Esophagus muscularis mucosa (tissue), 4 donors: ENCODE data around the gene KRT82. TPM values are rescaled to one million over a fixed set of nuclear protein-coding genes. Genes with fewer than 3 reads are reported as not detected.

ENCODE experiments used
- DNase-seq: peaks from one replicate; pipeline ENCODE4 v3.0.0-alpha.2; 2017; ENCODE audit errors: extremely low spot score
- H3K27ac ChIP-seq, 4 donors: fragments of 200-600 bp; sonication (generic); replicated peaks in 1 of 4; 1 replicate in 3 of 4; 2 replicates in 1 of 4; pipeline ENCODE4 v1.5.1; 2016 to 2019; ENCODE audit warnings: mild to moderate bottlenecking in 1 of 4
- H3K27me3 ChIP-seq, 4 donors: fragments of 200-600 bp; sonication (generic); one replicate each; pipeline versions ENCODE4 v1.5.1 to v1.6.0; 2016 to 2019
- H3K36me3 ChIP-seq, 4 donors: fragments of 200-600 bp; sonication (generic); one replicate each; pipeline ENCODE4 v1.5.1; 2016 to 2019
- H3K4me1 ChIP-seq, 4 donors: fragments of 200-600 bp; sonication (generic); one replicate each; pipeline ENCODE4 v1.5.1; 2016 to 2019
- H3K4me3 ChIP-seq, 4 donors: fragments of 200-600 bp; sonication (generic); 1 replicate in 2 of 4; 2 replicates in 2 of 4; pipeline ENCODE4 v1.5.1; 2016 to 2019; ENCODE audit warnings: mild to moderate bottlenecking in 4 of 4, moderate library complexity in 1 of 4
- H3K9me3 ChIP-seq, 4 donors: fragments of 200-600 bp; sonication (generic); 1 replicate in 3 of 4; 2 replicates in 1 of 4; pipeline ENCODE4 v1.5.1; 2016 to 2019
- CTCF ChIP-seq, 3 experiments: fragments of 200-600 bp in 2 of 3; fragments of 450-650 bp in 1 of 3; sonication (generic) in 2 of 3; IDR thresholded peaks; one replicate each; pipeline ENCODE4 v1.5.1; 2017 to 2019; ENCODE audit warnings: antibody characterized with exemption in 3 of 3, mild to moderate bottlenecking in 2 of 3, moderate library complexity in 1 of 3
- EP300 ChIP-seq: sonication (generic); formaldehyde crosslinking; IDR thresholded peaks from one replicate; pipeline ENCODE4 v1.6.1; 2017; ENCODE audit warnings: antibody characterized with exemption
- POLR2A ChIP-seq: fragments of 450-650 bp; IDR thresholded peaks from one replicate; pipeline ENCODE4 v1.6.1; 2017; ENCODE audit warnings: antibody characterized with exemption, moderate library complexity, mild to moderate bottlenecking, low read depth
- POLR2AphosphoS5 ChIP-seq, 2 donors: sonication (generic); formaldehyde crosslinking; IDR thresholded peaks; one replicate each; pipeline ENCODE4 v1.6.1; 2017; ENCODE audit warnings: antibody characterized with exemption in 2 of 2
- WGBS: methylation state at CpG from one replicate; pipeline ENCODE4 v1.1.5; 2018; 5-methylcytosine and 5-hydroxymethylcytosine counted together
- intact Hi-C: fragments of 100-400 bp; cut with DNase I; formaldehyde crosslinking; loops from one replicate; pipeline ENCODE4 v1.15.1; 2023
- total RNA-seq, 4 donors: library from RNA; depleted of rRNA; stranded (reverse); fragments of >200 nt; gene quantifications; one replicate each; pipeline versions ENCODE4 v1.1.0 to v1.2.1, GENCODE V29; 2016

Gene KRT82
- total RNA-seq, 4 donors from 2014 or later: not detected

GRCh38 chr12:52390739-52391617 lies 15.2 kb downstream of the KRT82 start:
- DNase-seq: no peak

GRCh38 chr12:52389313-52390207 lies 16.6 kb downstream of the KRT82 start:
- 60% methylated on average over 8 of the region's 9 CpGs for WGBS
- no peak for TF ChIP-seq EP300
- TF ChIP-seq CTCF (IDR thresholded peaks at IDR 0.05): no peak
- no peak for TF ChIP-seq POLR2A
- no peak for TF ChIP-seq POLR2AphosphoS5 (IDR thresholded peaks at IDR 0.05)
- no peak for DNase-seq
- H3K4me3 ChIP-seq: no peak overlapping the region
- no peaks in the 10 kb centered on the region for H3K36me3 ChIP-seq
- H3K27ac ChIP-seq: no peak overlapping the region
- peaks cover 2 to 12% (median 9%) of the 10 kb centered on the region in 4 donors for H3K4me1 ChIP-seq
- H3K27me3 ChIP-seq: peaks cover 0 to 14% (median 2%) of the 10 kb centered on the region in 4 donors
- intact Hi-C loops: no loop called here
- H3K9me3 ChIP-seq: no peaks in the 10 kb centered on the region

More at GRCh38 chr12:52390739-52391617, 15.2 kb downstream of the KRT82 start:
- WGBS: 80% methylated on average over 5 of the region's 11 CpGs
- intact Hi-C loops: no loop called here
- Histone ChIP-seq H3K4me3 (no peak overlapping the region), H3K4me1 (peaks cover 2 to 12% (median 9%) of the 10 kb centered on the region in 4 donors), H3K27ac (no peak overlapping the region), H3K9me3 (no peaks in the 10 kb centered on the region), H3K36me3 (no peaks in the 10 kb centered on the region), H3K27me3 (peaks cover 0 to 14% (median 2%) of the 10 kb centered on the region in 4 donors)
- no peak for TF ChIP-seq EP300
- peak; percentile 22 to 45 (median 34) for TF ChIP-seq CTCF (IDR thresholded peaks at IDR 0.05)

GRCh38 chr12:52387859-52388258 lies 18.3 kb downstream of the KRT82 start:
- WGBS: 93% methylated on average over 2 of the region's 2 CpGs

GRCh38 chr12:52385226-52385702 lies 20.9 kb downstream of the KRT82 start, which contains the start of gene KRT84:
KRT84 (minus strand) TSS chr12:52385652; CDS start chr12:52385585, 67 bp downstream.
- intact Hi-C loops: no loop called here
- no peak for TF ChIP-seq CTCF (IDR thresholded peaks at IDR 0.05)
- TF ChIP-seq POLR2A: no peak
- no peak for TF ChIP-seq POLR2AphosphoS5 (IDR thresholded peaks at IDR 0.05)
- TF ChIP-seq EP300: no peak
- DNase-seq: no peak
- Histone ChIP-seq H3K4me1 (no peaks in the 10 kb centered on the region), H3K27me3 (peaks cover 0 to 14% (median 2%) of the 10 kb centered on the region in 4 donors), H3K9me3 (no peaks in the 10 kb centered on the region), H3K27ac (no peak within 1 kb of the TSS), H3K36me3 (no peaks in the 10 kb centered on the region), H3K4me3 (no peak within 1 kb of the TSS)
- 90% methylated on average over 7 of the region's 11 CpGs for WGBS

More at GRCh38 chr12:52387859-52388258, 18.3 kb downstream of the KRT82 start:
- H3K4me1 ChIP-seq: peaks cover 2 to 12% (median 9%) of the 10 kb centered on the region in 4 donors
- intact Hi-C loops: no loop called here
- no peak for DNase-seq
- no peak overlapping the region for H3K27ac ChIP-seq
- no peaks in the 10 kb centered on the region for H3K9me3 ChIP-seq
- H3K27me3 ChIP-seq: peaks cover 0 to 14% (median 2%) of the 10 kb centered on the region in 4 donors
- TF ChIP-seq EP300: no peak
- no peak for TF ChIP-seq CTCF (IDR thresholded peaks at IDR 0.05)
- TF ChIP-seq POLR2A: no peak
- no peak for TF ChIP-seq POLR2AphosphoS5 (IDR thresholded peaks at IDR 0.05)
- H3K36me3 ChIP-seq: no peaks in the 10 kb centered on the region
- H3K4me3 ChIP-seq: no peak overlapping the region
